HepG2 (cell line): ENCODE data around the gene ALPK3. TPM values are rescaled to one million over a fixed set of nuclear protein-coding genes. Genes with fewer than 3 reads are reported as not detected.

Source experiments
- ATAC-seq: fragments of 200-7000 bp; cut with Tn5 transposase; 3 replicates; pipeline ENCODE4 v1.9.1; 2020; ENCODE audit warnings: mild to moderate bottlenecking, moderate library complexity
- BruUV-seq: library from RNA; stranded (reverse); fragments of 400-500 nt; replicated peaks from 2 replicates; lab custom pipeline; 2021; lab: Mats Ljungman, UMichigan
- CTCF ChIA-PET: fragments of 300-600 bp; formaldehyde crosslinking; extraction: SDS; loops from one replicate; lab custom pipeline; 2021; ENCODE audit warnings: low total read pairs, inconsistent platforms, low intra/inter-chr PET ratio; lab: Yijun Ruan, JAX
- POLR2A ChIA-PET: fragments of 350-600 bp; sonication (Branson Sonifier 250); formaldehyde crosslinking; loops from one replicate; lab custom pipeline; 2020; ENCODE audit warnings: antibody characterized with exemption, inconsistent platforms; lab: Yijun Ruan, JAX
- DNase-seq: peaks from one replicate; pipeline ENCODE4 v3.0.0-alpha.2; 2015; ENCODE audit warnings: low spot score
- FAIRE-seq: peaks from 3 replicates; lab custom pipeline; 2011; peaks lifted over from hg19 to GRCh38; lab: Jason Lieb, UNC
- H2AFZ ChIP-seq: one replicate; pipeline ENCODE4 v1.6.1; 2011; ENCODE audit warnings: low read length, inconsistent platforms
- H3K27ac ChIP-seq: fragments of 300-600 bp; 3 replicates; pipeline ENCODE4 v1.8.0; 2011; ENCODE audit warnings: mixed run types, mild to moderate bottlenecking, mixed read lengths, low read length, inconsistent platforms; ENCODE audit not compliant: insufficient read depth; ENCODE audit errors: extremely low read length
- H3K27me3 ChIP-seq, 2 experiments: fragments of 200-600 bp in 1 of 2; 2 replicates in 1 of 2; 3 replicates in 1 of 2; pipeline versions ENCODE4 v1.6.0 to v1.8.0; 2011; ENCODE audit warnings: low read length in 2 of 2, mild to moderate bottlenecking in 2 of 2, moderate library complexity in 2 of 2, inconsistent platforms in 1 of 2; ENCODE audit not compliant: insufficient read depth in 2 of 2, control insufficient read depth in 1 of 2
- H3K36me3 ChIP-seq, 2 experiments: fragments of 200-600 bp in 1 of 2; replicated peaks in 1 of 2; 2 replicates in 1 of 2; 3 replicates in 1 of 2; pipeline versions ENCODE4 v1.5.1 to v1.8.0; 2011; ENCODE audit warnings: low read length in 2 of 2, inconsistent platforms in 1 of 2; ENCODE audit not compliant: insufficient read depth in 2 of 2, control insufficient read depth in 1 of 2
- H3K4me1 ChIP-seq: 2 replicates; pipeline ENCODE4 v1.5.1; 2012; ENCODE audit warnings: low read length, inconsistent platforms; ENCODE audit not compliant: insufficient read depth
- H3K4me2 ChIP-seq: 2 replicates; pipeline ENCODE4 v1.6.0; 2011; ENCODE audit warnings: low read depth, low read length, inconsistent platforms
- H3K4me3 ChIP-seq, 3 experiments: fragments of 200-600 bp in 1 of 3; sonication (generic), shearing (Covaris generic) in 1 of 3; replicated peaks in 1 of 3; 2 replicates each; pipeline ENCODE4 v1.5.1; 2011 to 2016; ENCODE audit warnings: low read length in 3 of 3, inconsistent platforms in 2 of 3, low read depth in 2 of 3, mild to moderate bottlenecking in 2 of 3, control low read depth in 1 of 3, mixed read lengths in 1 of 3; ENCODE audit not compliant: insufficient read depth in 1 of 3
- H3K79me2 ChIP-seq: one replicate; pipeline ENCODE4 v1.6.1; 2011; ENCODE audit warnings: low read length, inconsistent platforms; ENCODE audit not compliant: insufficient read depth
- H3K9ac ChIP-seq: 2 replicates; pipeline ENCODE4 v1.6.0; 2011; ENCODE audit warnings: mild to moderate bottlenecking, low read depth, low read length, inconsistent platforms; ENCODE audit not compliant: insufficient read depth
- H3K9me3 ChIP-seq: 2 replicates; pipeline ENCODE4 v1.5.1; 2012; ENCODE audit warnings: mild to moderate bottlenecking, low read length
- H4K20me1 ChIP-seq: 2 replicates; pipeline ENCODE4 v1.6.0; 2011; ENCODE audit warnings: inconsistent platforms, mild to moderate bottlenecking, low read length, moderate library complexity; ENCODE audit not compliant: insufficient read depth
- AGO2 ChIP-seq: fragments of 200-400 bp; formaldehyde crosslinking; optimal IDR thresholded peaks from 2 replicates; pipeline ENCODE3; 2017; ENCODE audit warnings: mild to moderate bottlenecking, low read depth, low read length, moderate library complexity
- FOXK2 ChIP-seq: fragments of 450-650 bp; IDR thresholded peaks from 2 replicates; pipeline ENCODE4 v1.6.1; 2016
- NFKB2 ChIP-seq: sonication (generic); formaldehyde crosslinking; IDR thresholded peaks from 2 replicates; pipeline ENCODE4 v1.4.0; 2020; ENCODE audit warnings: missing genetic modification reagents, borderline replicate concordance
- NFKBIZ ChIP-seq: IDR thresholded peaks from 2 replicates; pipeline ENCODE4 v1.6.1; 2018; ENCODE audit warnings: missing genetic modification reagents, missing compliant biosample characterization
- PLRG1 ChIP-seq: fragments of 450-650 bp; conservative IDR thresholded peaks from 2 replicates; pipeline ENCODE4 v1.6.1; 2016
- TOE1 ChIP-seq: sonication (generic); formaldehyde crosslinking; IDR thresholded peaks from 2 replicates; pipeline ENCODE4 v1.4.0; 2020; ENCODE audit warnings: mild to moderate bottlenecking, missing genetic modification reagents
- ZFP62 ChIP-seq: sonication (generic); formaldehyde crosslinking; IDR thresholded peaks from 2 replicates; pipeline ENCODE4 v1.4.0; 2020; ENCODE audit warnings: missing genetic modification reagents
- ZFY ChIP-seq: sonication (generic); formaldehyde crosslinking; IDR thresholded peaks from 2 replicates; pipeline ENCODE4 v1.4.0; 2020; ENCODE audit warnings: missing genetic modification reagents
- ZMAT3 ChIP-seq: sonication (generic); formaldehyde crosslinking; conservative IDR thresholded peaks from 2 replicates; pipeline ENCODE4 v1.7.0; 2021; ENCODE audit warnings: missing genetic modification reagents
- ZNF263 ChIP-seq: sonication (generic); formaldehyde crosslinking; IDR thresholded peaks from 2 replicates; pipeline ENCODE4 v1.4.0; 2020; ENCODE audit warnings: missing genetic modification reagents
- ZNF552 ChIP-seq: sonication (generic); formaldehyde crosslinking; IDR thresholded peaks from 2 replicates; pipeline ENCODE4 v1.9.0; 2022; ENCODE audit warnings: missing genetic modification reagents, mild to moderate bottlenecking, borderline replicate concordance
- WGBS: methylation state at CpG from one replicate; pipeline ENCODE4 v1.1.6; 2017; ENCODE audit warnings: low lambda C conversion rate; 5-methylcytosine and 5-hydroxymethylcytosine counted together
- in situ Hi-C: cut with HindIII; loops from 2 replicates; pipeline ENCODE4 v1.10.0; 2017; ENCODE audit warnings: low pct_unique_long_range_greater_than_20kb; ENCODE audit not compliant: extremely low pct_ligation_motif_present
- intact Hi-C: fragments of 100-400 bp; cut with micrococcal nuclease; formaldehyde crosslinking; loops from one replicate; pipeline ENCODE4 v1.10.0; 2022; ENCODE audit not compliant: unreplicated experiment
- polyA plus RNA-seq, 8 experiments: library from polyadenylated mRNA; depleted of rRNA in 3 of 8; stranded (reverse) in 7 of 8; unstranded in 1 of 8; fragments of >200 nt; fragmentation: Illumina TruSeq in 4 of 8; extraction: Trizol in 4 of 8; gene quantifications; 2 replicates each; pipeline versions ENCODE4 v1.2.1 to v1.2.3, GENCODE V29; 2011 to 2016; ENCODE audit warnings: low read depth in 4 of 8, missing spikeins in 1 of 8, mixed read lengths in 1 of 8; ENCODE audit not compliant: insufficient read depth in 1 of 8
- total RNA-seq, 5 experiments: library from RNA; depleted of rRNA; stranded (reverse); fragments of >200 nt; fragmentation: Illumina TruSeq; extraction: Trizol; gene quantifications; 2 replicates each; pipeline ENCODE4 v1.2.3, GENCODE V29; 2016; ENCODE audit warnings: low read depth in 1 of 5
- TF ChIP-seq, protein P1 (sequence below): sonication (generic); formaldehyde crosslinking; IDR thresholded peaks from 2 replicates; pipeline ENCODE4 v1.5.0; 2020; ENCODE audit warnings: missing genetic modification reagents, mild to moderate bottlenecking, borderline replicate concordance
- TF ChIP-seq, protein P2 (sequence below): sonication (generic); formaldehyde crosslinking; IDR thresholded peaks from 2 replicates; pipeline ENCODE4 v1.4.0; 2020; ENCODE audit warnings: missing genetic modification reagents, borderline replicate concordance
- TF ChIP-seq, protein P3 (sequence below): sonication (generic); formaldehyde crosslinking; IDR thresholded peaks from 2 replicates; pipeline ENCODE4 v1.5.1; 2020; ENCODE audit warnings: mild to moderate bottlenecking, missing genetic modification reagents, moderate library complexity

The ALPK3 gene
- total and polyA plus RNA-seq, 2 of the 13 experiments (the other 11 are each of a cell fraction or from before 2014, with no cell fraction given): 0.04 to 0.42 TPM

DNA sequence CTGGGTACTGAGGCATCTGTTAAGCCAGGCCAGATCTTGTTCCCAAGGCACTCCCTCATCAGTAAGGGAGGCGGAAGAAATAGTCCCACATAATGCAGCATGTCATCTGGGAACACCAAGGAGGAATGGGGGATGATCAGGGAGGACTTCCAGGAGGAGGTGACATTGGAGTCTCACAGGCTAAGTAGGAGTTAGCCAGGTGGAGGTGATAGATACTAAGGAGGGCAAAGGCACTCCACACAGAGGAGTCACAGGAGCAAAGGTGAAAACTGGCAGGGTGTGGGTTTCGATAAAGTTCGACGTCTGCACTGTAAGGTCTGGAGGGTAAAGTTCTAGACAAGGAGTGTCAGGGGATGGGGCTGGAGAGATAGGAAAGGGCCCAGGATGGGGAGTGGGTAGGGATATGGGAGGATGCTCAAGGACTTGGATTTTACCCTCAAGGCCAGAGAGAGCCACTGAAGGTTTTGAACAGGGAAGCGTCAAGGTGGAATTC lies 73.6 kb downstream of the ALPK3 start:
- Histone ChIP-seq H4K20me1 (no peaks in the 10 kb centered on the region), H3K9me3 (no peaks in the 10 kb centered on the region), H3K27ac (no peak overlapping the region), H3K36me3 (no peaks in the 10 kb centered on the region), H3K4me2 (no peak overlapping the region), H3K4me1 (peaks cover 28% of the 10 kb centered on the region), H3K79me2 (no peaks in the 10 kb centered on the region), H3K9ac (no peak overlapping the region), H3K4me3 (no peak overlapping the region), H3K27me3 (no peaks in the 10 kb centered on the region; a peak in 1 of 5 replicates), H2AFZ (no peak overlapping the region)
- in situ Hi-C loops: no loop called here
- ATAC-seq: no peak
- BruUV-seq: no TSS peak
- TF ChIP-seq, protein P1, sequence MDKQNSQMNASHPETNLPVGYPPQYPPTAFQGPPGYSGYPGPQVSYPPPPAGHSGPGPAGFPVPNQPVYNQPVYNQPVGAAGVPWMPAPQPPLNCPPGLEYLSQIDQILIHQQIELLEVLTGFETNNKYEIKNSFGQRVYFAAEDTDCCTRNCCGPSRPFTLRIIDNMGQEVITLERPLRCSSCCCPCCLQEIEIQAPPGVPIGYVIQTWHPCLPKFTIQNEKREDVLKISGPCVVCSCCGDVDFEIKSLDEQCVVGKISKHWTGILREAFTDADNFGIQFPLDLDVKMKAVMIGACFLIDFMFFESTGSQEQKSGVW (CRISPR knock-in tag): no peak
- TF ChIP-seq ZNF263 (CRISPR knock-in tag): 0 out of 2 replicates have a peak, but pooled peaks have one; percentile 22
- ChIA-PET CTCF (no interaction called here), POLR2A (no interaction called here)
- no peak for DNase-seq
- 85% methylated on average over 5 of the region's 5 CpGs for WGBS
- intact Hi-C loops: no loop called here
- FAIRE-seq: no peak

DNA sequence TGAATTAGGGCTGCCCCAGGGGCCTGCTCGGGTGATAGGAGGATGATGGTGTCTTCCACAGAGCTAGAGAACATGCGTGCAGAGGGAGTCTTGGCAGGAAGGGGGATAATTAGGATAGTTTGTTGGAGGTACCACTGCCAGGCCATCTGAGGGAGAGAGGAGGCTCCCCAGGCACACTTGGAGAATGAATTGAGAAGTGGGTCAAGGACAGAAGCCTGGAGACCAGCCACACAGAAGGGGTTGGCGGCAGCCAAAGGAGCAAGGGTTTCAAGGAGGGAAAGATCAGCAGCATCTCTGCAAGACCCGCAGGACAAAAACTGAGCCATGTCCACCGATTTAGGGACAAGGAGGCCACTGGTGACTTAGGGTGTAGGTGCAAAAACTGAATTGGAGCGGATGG lies 74.2 kb downstream of the ALPK3 start:
- CTCF ChIA-PET: no interaction called here
- intact Hi-C loops: no loop called here
- no peak for FAIRE-seq
- TF ChIP-seq, protein P2, sequence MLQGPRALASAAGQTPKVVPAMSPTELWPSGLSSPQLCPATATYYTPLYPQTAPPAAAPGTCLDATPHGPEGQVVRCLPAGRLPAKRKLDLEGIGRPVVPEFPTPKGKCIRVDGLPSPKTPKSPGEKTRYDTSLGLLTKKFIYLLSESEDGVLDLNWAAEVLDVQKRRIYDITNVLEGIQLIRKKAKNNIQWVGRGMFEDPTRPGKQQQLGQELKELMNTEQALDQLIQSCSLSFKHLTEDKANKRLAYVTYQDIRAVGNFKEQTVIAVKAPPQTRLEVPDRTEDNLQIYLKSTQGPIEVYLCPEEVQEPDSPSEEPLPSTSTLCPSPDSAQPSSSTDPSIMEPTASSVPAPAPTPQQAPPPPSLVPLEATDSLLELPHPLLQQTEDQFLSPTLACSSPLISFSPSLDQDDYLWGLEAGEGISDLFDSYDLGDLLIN: no peak
- TF ChIP-seq, protein P3, sequence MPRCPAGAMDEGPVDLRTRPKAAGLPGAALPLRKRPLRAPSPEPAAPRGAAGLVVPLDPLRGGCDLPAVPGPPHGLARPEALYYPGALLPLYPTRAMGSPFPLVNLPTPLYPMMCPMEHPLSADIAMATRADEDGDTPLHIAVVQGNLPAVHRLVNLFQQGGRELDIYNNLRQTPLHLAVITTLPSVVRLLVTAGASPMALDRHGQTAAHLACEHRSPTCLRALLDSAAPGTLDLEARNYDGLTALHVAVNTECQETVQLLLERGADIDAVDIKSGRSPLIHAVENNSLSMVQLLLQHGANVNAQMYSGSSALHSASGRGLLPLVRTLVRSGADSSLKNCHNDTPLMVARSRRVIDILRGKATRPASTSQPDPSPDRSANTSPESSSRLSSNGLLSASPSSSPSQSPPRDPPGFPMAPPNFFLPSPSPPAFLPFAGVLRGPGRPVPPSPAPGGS (CRISPR knock-in tag): no peak
- TF ChIP-seq ZFP62 (no peak), NFKB2 (CRISPR knock-in tag) (no peak), FOXK2 (no peak), TOE1 (CRISPR knock-in tag) (no peak), AGO2 (no peak), NFKBIZ (no peak), PLRG1 (no peak), ZFY (CRISPR knock-in tag) (no peak), ZMAT3 (CRISPR knock-in tag) (no peak), ZNF552 (no peak)

More for the DNA sequence above, 74.2 kb downstream of the ALPK3 start:
- Histone ChIP-seq H4K20me1 (no peaks in the 10 kb centered on the region), H2AFZ (no peak overlapping the region), H3K4me3 (no peak overlapping the region), H3K4me2 (no peak overlapping the region), H3K9ac (no peak overlapping the region), H3K27me3 (no peaks in the 10 kb centered on the region; a peak in 1 of 5 replicates), H3K4me1 (peaks cover 21% of the 10 kb centered on the region), H3K79me2 (no peaks in the 10 kb centered on the region), H3K9me3 (no peaks in the 10 kb centered on the region), H3K27ac (no peak overlapping the region), H3K36me3 (no peaks in the 10 kb centered on the region)
- DNase-seq (no peak), ATAC-seq (no peak)
- POLR2A ChIA-PET: no interaction called here
- in situ Hi-C loops: no loop called here
- BruUV-seq: no TSS peak
- WGBS: 84% methylated on average over 6 of the region's 6 CpGs
